Fibroblast of peridontal ligament (primary cell): ENCODE measurements around the gene CENPT.
"Not testable (repeated sequence)": the region's sequence is repeated elsewhere in the genome, so short reads cannot be mapped to it uniquely, and the experiment has no call there.

Source experiments
- DNase-seq: peaks from one replicate; pipeline ENCODE4 v3.0.0-alpha.2; 2010; ENCODE audit errors: extremely low read depth

The CENPT gene

GRCh38 chr16:67846320-67847063 is 1.0 kb downstream of the CENPT start, which contains the start of gene NUTF2:
NUTF2 (plus strand) TSS chr16:67846933; CDS start chr16:67865131, 18,198 bp downstream.
- peak; percentile 87 for DNase-seq

GRCh38 chr16:67846063-67846319 is 1.5 kb downstream of the CENPT start:
- no peak for DNase-seq

GRCh38 chr16:67845291-67846062 is 2.0 kb downstream of the CENPT start:
- DNase-seq, result no peak

- peak; percentile 52 for DNase-seq
These were observed 3.0 kb downstream of the CENPT start for GRCh38 chr16:67844497-67844896.

GRCh38 chr16:67843343-67843765 is 4.1 kb downstream of the CENPT start:
- peak; percentile 31 for DNase-seq

- DNase-seq, result peak; percentile 46
These were observed 4.8 kb downstream of the CENPT start for GRCh38 chr16:67842509-67843342.

GRCh38 chr16:67841816-67842508 is 5.5 kb downstream of the CENPT start, which contains the start of gene THAP11:
THAP11 (plus strand) TSS chr16:67842320; CDS start chr16:67842555, 235 bp downstream.
- peak; percentile 94 for DNase-seq

- no peak for DNase-seq
These were observed 6.2 kb downstream of the CENPT start for GRCh38 chr16:67841198-67841815.

GRCh38 chr16:67837811-67838210 is 9.7 kb downstream of the CENPT start:
- no peak for DNase-seq

- DNase-seq, result not testable (repeated sequence)
These were observed 10.3 kb downstream of the CENPT start for GRCh38 chr16:67837190-67837589.

GRCh38 chr16:67834242-67834614 is 13.3 kb downstream of the CENPT start:
- no peak for DNase-seq

- peak; percentile 91 for DNase-seq
These were observed 13.9 kb downstream of the CENPT start for GRCh38 chr16:67833415-67834241.

- DNase-seq, result peak; percentile 67
These were observed 14.5 kb downstream of the CENPT start for GRCh38 chr16:67833030-67833414.

GRCh38 chr16:67828651-67829050 is 18.8 kb downstream of the CENPT start:
- no peak for DNase-seq

- no peak for DNase-seq
These were observed 21.6 kb downstream of the CENPT start for GRCh38 chr16:67825906-67826305.

- DNase-seq, result no peak
These were observed 22.4 kb downstream of the CENPT start for GRCh38 chr16:67825119-67825518.

- no peak for DNase-seq
These were observed 25.0 kb downstream of the CENPT start for GRCh38 chr16:67822511-67822910.

GRCh38 chr16:67820608-67821259 is 26.8 kb downstream of the CENPT start:
- DNase-seq, result no peak

GRCh38 chr16:67814567-67814966 is 32.9 kb downstream of the CENPT start:
- DNase-seq, result no peak

GRCh38 chr16:67811899-67812298 is 35.6 kb downstream of the CENPT start:
- no peak for DNase-seq
